Suppressor macrophage treated with lipopolysaccharide for 1 hour (primary cell): ENCODE results near the gene MAP1LC3B.
A peak's percentile ranks its signal among the peaks of the same experiment; 100 is the strongest.

Experiments used
- DNase-seq, 3 donors: peaks; one replicate each; pipeline ENCODE4 v3.0.0-alpha.2; 2020 to 2022

MAP1LC3B gene

DNA sequence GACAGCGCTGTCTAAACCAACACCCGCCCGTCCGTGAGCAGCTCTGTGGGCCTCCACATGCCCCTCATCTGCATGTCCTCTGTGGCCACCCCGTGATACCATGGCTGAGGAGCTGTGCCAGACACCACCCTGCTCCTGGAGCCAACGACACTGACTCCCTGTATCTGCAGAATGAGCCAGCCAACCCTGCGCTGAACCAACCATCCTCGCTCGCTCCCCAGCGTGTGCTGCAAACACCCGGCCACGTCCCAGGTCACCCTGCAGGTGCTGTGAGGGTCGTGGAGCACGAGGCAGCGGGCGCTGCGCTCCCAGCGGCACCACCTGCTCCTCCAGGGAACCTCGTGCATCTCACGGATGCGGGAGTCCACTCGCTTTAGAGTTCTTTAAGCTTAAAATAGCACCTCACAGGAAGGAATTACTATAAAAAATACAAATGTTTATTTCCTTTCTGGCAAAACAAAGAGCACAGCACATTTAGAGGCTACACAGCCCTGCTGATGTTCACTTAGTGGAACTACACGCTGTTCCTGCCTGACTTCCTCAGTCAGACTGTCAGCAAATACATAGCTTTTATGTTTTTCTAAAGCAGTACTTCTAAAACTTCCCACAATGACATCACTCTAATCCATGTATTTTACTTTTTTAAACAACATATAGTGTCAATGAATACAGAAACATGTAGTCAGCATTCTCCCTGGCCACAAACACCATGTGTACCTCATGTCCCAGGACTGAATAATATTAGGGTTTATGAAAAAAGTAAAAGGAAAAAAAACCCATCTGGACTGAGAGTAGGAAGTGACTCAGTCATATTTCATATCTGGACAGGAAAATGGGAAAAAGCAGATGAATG, 43.5 kb downstream of the MAP1LC3B start:
- DNase-seq, result peak; percentile 54 to 86 (median 77)

DNA sequence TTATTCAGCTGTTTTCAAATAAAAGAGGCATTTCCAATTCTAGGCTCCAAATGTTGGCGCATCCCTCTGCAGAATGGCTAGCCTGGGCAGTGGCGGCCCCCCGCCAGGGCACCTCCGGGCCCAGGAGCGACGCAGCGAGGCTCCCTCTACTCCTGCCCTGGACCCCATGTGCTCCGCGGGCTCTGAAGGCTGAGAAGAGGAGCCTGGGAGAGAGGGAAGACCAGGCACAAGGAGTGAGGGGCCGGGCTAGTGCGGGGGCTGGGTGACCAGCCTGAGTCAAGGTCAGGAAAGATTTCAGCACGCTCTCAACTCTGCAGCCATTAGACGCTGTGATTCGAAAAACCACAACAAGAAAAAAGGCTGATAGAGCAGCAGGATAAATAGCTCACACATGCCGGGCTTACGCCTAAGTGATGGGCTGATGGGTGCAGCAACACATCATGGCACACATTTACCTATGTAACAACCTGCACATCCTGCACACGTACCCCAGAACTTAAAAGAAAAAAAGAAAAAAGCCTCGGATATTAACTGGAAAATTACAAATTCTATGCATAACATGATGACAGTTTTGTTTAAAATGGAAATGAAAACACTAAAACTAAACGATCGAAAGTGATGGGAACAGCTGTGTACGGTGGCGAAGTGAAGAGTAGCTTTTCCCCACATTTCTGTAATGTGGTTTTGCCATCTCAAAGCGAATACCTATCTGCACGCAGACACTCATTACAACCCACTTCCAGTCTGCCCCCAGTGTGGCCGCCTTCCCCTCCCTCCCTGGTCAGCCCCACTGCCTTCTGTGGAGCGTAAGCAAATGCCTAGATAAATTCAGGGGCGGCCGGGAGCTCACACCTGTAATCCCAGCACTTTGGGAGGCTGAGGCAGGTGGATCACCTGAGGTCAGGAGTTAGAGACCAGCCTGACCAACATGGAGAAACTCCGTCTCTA, 44.4 kb downstream of the MAP1LC3B start:
- DNase-seq, result no peak

DNA sequence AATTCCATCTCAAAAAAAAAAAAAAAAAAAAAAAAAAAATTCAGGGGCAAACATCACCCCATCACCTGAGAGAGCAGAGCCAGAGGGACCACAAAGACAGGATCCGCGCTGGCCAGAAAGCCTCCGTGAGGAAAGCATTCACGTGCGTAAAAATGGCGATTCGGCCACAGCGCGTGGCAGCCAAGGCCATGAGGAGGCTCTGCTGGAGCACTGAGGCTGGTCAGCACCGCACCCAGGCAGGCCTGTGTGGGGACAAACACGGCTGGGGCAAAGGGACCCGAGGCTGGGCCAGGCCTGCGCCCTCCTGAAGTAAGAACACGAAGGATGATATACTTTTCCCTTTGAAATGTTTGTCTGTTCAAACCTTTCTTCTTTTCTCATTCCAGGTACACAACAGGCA, 45.2 kb downstream of the MAP1LC3B start:
- no peak for DNase-seq

DNA sequence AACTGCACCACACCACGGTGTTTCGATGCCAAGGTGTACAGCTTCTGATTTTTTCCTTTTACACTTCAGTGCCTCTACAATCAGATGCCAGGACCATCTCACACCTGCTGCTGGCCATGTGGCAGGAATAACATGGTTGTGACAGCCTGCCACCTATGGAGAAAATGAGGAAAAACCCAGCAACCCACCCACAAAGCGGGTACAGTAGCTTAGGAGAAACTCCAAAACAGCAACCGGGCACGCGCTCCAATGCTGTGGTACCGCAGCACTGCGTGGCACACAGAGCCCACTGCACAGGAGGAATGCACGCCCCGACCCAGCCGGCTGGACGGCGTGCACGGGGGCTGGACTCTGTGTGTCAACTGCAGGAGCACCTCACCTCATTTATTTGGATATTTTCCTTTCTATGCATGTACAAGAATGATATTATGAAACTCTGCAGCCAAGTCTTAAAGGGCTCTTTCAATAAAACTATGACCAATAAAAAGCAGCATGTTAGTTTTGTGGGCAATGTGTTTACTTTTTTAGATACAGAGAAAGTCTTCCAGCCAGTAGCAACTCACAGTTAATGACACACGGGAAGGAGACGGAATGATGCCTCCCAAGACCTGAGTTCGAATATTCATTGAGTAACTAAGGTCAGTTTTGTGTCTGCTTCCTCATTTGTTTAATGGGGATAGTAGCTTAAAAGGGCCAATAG, 45.9 kb downstream of the MAP1LC3B start:
- DNase-seq, result no peak

DNA sequence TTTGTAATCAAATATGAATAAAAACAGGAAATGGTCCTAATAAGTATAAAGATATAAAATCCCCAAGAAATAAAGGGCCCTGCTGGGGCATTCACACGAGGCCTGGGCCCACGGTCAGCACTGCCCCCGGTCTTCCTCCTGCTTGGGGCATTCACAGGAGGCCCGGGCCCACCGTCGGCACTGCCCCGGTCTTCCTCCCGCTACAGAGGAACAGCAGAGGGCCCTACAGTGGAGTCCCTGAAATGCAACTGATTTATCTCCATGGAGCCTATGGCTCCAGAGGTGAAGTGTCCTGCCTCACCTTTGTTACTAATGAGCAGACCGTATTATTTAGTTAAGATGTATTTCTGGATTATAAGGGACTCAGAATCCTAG, 46.5 kb downstream of the MAP1LC3B start:
- no peak for DNase-seq

DNA sequence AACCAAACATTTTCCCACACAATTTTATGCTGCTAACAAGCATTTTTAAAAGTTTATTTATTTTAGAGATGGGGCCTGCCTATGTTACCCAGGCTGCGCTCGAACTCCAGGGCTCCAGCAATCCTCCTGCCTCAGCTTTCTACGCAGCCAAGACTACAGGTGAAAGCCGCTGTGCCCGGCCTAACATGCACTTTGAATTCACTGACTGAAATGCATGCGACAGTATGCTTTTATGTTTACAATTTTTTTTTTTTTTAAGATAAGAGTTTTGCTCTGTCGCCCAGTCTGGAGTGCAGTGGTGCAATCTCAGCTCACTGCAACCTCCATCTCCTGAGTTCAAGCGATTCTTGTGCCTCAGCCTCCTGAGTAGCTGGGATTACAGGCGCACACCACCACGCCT, 47.8 kb downstream of the MAP1LC3B start:
- no peak for DNase-seq

DNA sequence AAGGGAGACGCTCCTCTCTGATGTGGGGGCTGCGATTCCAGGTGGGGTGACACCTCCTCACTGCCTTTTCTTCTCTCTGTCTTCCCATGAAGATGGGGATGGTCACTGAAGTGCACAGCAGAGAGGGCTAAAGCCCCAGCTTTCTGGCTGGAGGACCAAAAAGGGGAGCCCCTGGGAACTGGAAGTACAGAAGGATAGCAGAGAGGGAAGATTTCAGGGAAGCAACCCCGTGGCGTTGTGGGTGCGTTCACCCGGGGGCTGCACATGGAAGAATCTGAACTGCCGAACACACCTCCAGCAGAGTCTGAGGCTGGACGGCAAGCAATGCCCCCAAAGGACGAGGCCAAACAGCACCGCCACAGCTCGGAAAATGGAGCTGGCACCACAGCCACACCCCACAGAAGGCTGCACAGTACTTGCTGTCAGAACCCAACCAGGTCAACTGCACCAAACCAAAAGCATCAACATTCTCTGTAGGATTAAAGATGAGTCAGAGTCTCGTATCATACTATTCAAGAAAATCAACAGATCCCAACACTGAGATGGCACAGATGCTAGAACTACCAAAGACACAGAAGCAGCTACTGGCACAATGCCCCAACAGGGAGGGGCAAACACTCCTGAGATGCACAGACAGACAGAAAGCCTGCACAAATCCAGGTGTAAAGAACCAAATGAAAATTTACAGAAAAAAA, 49.9 kb downstream of the MAP1LC3B start:
- DNase-seq, result no peak

DNA sequence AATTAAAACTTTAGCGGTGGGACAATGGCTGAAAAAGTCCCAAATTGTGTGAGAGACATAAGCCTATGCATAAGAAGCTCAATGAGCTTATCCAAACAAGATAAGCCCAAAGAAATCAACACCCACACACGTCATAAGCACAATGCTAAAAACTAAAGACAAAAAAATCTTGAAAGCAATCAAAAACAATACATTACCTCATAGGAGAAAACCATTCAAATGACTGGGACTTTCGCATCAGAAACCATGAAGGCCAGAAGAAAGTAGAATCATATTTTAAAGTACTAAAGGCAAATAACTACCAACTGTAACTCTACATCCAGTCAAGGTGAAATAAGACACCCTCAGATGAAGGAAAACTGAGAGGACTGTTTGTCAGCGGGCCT, 50.4 kb downstream of the MAP1LC3B start:
- no peak for DNase-seq

DNA sequence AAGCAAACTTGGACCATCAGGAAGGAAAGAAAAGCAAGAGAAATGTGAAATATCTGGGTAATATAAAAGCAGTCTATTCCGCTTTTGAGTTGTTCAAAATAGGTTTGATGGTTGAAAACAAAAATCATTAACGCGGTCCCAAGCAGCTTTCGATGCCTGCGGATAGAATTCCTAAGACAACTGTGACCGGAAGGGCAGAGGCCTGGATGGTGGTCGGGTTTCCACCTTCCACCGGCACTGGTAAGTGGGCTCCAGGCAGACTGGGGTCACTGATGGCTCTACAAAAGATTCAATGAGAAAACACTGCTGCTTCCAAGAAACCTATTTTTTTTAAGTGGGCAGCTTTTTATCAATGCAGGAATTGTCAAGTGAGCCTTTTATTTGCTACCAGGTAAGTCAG, 50.9 kb downstream of the MAP1LC3B start:
- no peak for DNase-seq

DNA sequence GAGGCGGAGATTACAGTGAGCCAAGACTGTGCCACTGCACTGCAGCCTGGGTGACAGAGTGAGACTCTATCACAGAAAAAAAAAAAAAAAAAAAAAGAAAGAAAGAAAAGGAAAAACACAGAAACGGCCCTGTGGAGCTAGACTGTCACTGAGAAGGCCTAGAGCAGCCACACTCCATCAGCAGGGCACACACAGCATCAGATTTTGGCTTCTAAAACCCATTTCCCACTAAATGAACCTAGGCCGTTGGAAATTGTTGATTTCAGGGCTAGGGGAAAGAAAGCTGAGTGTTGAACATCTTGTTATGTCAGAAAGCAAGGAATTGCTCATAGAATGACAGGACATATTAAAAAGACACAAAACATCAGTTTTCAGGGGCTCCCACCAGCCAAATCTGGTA, 51.8 kb downstream of the MAP1LC3B start:
- no peak for DNase-seq

DNA sequence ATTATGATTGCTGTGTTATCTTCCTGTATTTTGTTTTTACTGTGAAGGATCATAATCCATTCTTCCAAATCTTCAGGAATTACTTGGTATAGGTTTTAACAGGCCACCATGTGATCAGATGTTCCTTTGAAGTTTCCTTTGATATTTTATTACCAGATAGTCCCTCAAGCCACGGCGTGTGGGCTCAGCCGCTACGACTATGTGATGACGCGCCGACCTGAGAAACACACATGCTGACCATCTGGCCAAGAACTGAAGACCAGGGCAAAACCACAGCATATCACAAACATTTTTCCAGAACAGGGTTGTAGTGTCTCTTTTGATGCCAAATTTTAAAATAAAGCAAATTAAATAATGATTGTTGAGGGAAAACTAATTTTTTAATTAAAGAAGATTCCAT, 53.4 kb downstream of the MAP1LC3B start:
- DNase-seq, result no peak

DNA sequence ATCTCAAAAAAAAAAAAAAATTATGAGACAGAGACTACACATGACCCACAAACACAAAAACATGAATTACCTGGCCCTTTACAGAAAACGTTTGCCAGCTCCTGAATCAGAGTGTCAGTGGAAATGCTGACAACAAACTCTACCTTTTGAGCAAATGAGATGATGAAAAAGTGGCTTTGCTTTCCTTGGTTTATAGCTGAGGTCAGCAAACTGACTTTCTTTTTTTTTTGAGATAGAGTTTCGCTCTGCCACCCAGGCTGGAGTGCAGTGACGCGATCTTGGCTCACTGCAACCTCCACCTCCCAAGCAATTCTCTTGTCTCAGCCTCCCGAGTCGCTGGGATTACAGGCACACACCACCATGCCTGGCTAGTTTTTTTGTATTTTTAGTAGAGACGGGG, 54.3 kb downstream of the MAP1LC3B start:
- no peak for DNase-seq

DNA sequence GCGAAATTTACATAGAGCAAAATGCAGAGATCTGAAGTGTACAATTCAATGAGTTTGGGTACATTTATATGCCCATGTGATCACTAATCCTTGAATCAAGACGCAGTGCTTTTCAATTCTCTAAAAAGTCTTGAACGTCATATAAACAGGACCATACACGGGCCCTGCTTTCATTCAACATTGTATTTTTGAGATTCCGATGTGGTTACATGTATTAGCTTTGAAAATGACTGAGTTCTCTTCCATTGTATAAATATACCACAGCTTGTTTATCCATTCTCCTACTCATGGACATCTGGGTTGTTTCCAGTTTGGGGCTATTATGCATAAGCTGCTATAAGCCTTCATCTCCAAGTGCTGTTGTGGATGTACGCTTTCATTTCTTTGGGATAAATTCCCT, 55.2 kb downstream of the MAP1LC3B start:
- DNase-seq, result no peak

DNA sequence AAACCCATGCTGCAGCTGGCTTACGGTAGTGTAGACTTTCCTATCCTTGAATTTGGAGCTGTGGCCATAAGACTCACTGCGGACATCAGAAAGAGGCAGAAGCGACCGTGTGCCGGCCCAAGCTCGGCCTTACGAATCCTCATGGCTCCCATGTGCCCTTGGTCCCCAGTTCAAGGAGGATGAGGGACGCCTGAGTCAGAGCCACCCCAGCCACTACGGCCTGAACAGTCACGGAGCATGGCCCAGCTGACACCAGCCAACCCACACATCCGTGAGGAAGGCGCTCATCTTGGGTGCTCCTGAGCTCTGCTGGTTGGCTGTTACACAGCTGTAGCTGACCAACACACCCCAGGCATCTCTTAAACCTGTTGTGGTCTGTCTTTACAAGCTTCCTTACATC, 56.7 kb downstream of the MAP1LC3B start:
- DNase-seq, result no peak

DNA sequence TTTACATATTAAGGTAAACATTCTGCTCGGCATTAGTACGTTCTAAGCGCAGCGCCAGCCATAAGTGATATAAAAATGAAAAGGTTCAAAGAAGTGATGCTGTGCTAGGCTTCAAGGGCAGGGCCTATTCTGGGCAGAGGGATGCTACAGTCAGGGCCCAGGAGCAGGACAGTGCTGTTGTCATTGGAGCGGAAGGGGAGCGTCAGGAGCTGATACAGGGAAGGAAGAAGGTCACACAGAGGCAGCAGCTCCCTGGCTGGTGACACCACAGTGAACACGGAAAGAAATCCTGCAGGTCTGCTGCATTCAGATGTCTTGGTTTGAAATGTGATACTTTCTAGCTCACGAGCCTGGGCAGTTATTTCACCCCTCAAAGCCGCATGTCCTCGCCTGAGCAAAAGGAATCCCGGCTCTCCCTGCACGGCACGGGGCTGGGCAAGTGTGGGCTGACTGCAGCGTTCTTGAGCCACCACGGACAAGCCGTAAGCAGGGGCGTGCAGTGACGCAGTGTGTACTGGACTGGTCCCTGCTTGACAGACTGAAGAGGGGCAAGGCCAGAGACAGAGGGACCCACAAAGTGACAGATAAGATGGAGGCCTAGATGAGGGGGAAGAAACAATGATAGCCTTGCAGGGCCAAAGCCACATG, 59.6 kb downstream of the MAP1LC3B start:
- DNase-seq, result no peak

DNA sequence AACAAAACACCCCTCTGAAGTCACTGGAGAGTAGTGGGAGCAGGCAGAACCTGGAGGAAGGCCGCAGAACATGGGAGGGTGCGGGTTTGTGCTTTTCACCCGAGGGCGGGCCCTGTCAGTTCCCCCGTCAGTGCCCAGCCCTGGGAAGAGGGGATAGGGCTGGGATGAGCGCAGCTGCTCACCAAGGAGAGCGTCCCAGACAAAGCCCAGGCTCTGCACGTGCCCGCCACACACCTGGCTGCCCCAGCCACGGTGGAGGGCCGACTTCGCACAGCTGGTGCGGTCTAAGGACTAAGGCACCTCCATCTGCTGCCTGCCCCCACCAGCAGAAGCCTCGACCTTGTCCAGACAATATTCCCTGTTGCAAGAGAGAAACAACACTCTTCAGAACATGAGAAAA, 61.2 kb downstream of the MAP1LC3B start:
- no peak for DNase-seq
